HepG2 (cell line): Measurements from ENCODE around the gene SARS2. TPM values are rescaled to one million over a fixed set of nuclear protein-coding genes. Genes with fewer than 3 reads are reported as not detected.

ENCODE experiments used
- ELF3 ChIP-seq: IDR thresholded peaks from 2 replicates; pipeline ENCODE4 v1.6.1; 2016; ENCODE audit warnings: missing genetic modification reagents, missing compliant biosample characterization
- KLF6 ChIP-seq: IDR thresholded peaks from 2 replicates; pipeline ENCODE4 v1.8.0; 2016; ENCODE audit warnings: missing biosample characterization, missing genetic modification reagents
- MED1 ChIP-seq: sonication (generic); formaldehyde crosslinking; IDR thresholded peaks from 2 replicates; pipeline ENCODE4 v1.4.0; 2020; ENCODE audit warnings: missing genetic modification reagents
- PLRG1 ChIP-seq: fragments of 450-650 bp; conservative IDR thresholded peaks from 2 replicates; pipeline ENCODE4 v1.6.1; 2016
- POLR2AphosphoS5 ChIP-seq: IDR thresholded peaks from 2 replicates; pipeline ENCODE4 v1.6.1; 2012; ENCODE audit warnings: low read depth, low read length
- SUZ12 ChIP-seq: fragments of 150-350 bp; IDR thresholded peaks from 2 replicates; pipeline ENCODE4 v1.6.1; 2014; ENCODE audit warnings: low read depth, low read length
- ZNF121 ChIP-seq: sonication (generic); formaldehyde crosslinking; IDR thresholded peaks from 2 replicates; pipeline ENCODE4 v1.5.0; 2020; ENCODE audit warnings: mild to moderate bottlenecking, missing genetic modification reagents
- ZNF543 ChIP-seq: sonication (generic); formaldehyde crosslinking; IDR thresholded peaks from 2 replicates; pipeline ENCODE4 v1.4.0; 2020; ENCODE audit warnings: mild to moderate bottlenecking, missing genetic modification reagents
- ZNF615 ChIP-seq: sonication (generic); formaldehyde crosslinking; IDR thresholded peaks from 2 replicates; pipeline ENCODE4 v1.5.0; 2020; ENCODE audit warnings: mild to moderate bottlenecking, missing genetic modification reagents, borderline replicate concordance
- ZNF672 ChIP-seq: sonication (generic); formaldehyde crosslinking; IDR thresholded peaks from 2 replicates; pipeline ENCODE4 v1.8.1; 2022; ENCODE audit warnings: missing genetic modification reagents
- polyA plus RNA-seq, 8 experiments: library from polyadenylated mRNA; depleted of rRNA in 3 of 8; stranded (reverse) in 7 of 8; unstranded in 1 of 8; fragments of >200 nt; fragmentation: Illumina TruSeq in 4 of 8; extraction: Trizol in 4 of 8; gene quantifications; 2 replicates each; pipeline versions ENCODE4 v1.2.1 to v1.2.3, GENCODE V29; 2011 to 2016; ENCODE audit warnings: low read depth in 4 of 8, missing spikeins in 1 of 8, mixed read lengths in 1 of 8; ENCODE audit not compliant: insufficient read depth in 1 of 8
- total RNA-seq, 5 experiments: library from RNA; depleted of rRNA; stranded (reverse); fragments of >200 nt; fragmentation: Illumina TruSeq; extraction: Trizol; gene quantifications; 2 replicates each; pipeline ENCODE4 v1.2.3, GENCODE V29; 2016; ENCODE audit warnings: low read depth in 1 of 5
- TF ChIP-seq, protein P1 (sequence below): IDR thresholded peaks from 2 replicates; pipeline ENCODE4 v1.6.1; 2016; ENCODE audit warnings: missing compliant biosample characterization, missing genetic modification reagents, borderline replicate concordance
- TF ChIP-seq, protein P2 (sequence below), 2 experiments: sonication (generic) in 1 of 2; formaldehyde crosslinking in 1 of 2; IDR thresholded peaks; 2 replicates each; pipeline versions ENCODE4 v1.4.0 to v1.6.1; 2018 to 2020; ENCODE audit warnings: missing genetic modification reagents in 2 of 2, borderline replicate concordance in 1 of 2, low read depth in 1 of 2, mild to moderate bottlenecking in 1 of 2, missing biosample characterization in 1 of 2

The SARS2 gene
- total and polyA plus RNA-seq, 2 of the 13 experiments (the other 11 are each of a cell fraction or from before 2014, with no cell fraction given) = 40.0 to 48.6 TPM

DNA sequence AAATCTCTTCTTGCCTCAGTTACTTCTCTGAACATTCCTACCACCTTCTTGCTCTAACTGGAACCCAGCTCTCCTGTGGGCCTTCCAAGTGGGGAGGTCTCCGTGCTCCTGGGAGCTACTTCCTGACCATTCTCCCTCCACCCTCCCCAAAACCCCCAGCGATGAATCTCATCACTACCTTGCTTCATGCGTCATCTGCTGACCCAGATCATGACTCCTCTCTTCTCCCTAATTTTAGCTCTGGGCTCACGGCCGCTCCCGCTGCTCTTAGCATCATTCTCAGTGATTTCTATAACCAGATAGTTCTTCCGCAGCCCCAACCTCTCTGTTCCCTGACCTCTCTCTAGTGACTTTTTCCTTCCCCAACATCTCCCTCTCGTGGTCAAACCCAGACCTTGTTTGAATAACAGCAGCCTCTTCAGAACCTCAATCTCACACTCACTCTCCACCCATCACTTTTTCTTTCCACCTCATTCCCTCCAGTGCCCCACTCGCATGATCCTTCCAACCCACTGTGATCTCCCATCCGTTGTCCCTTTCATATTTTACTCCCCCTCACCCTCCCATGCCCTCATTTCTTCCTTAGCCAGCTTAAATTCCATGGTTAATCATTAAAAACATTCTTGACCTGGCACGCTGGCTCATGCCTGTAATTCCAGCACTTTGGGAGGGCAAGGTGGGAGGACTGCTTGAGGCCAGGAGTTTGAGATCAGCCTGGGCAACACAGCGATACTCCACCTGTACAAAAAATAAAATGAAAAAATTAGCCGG lies 22.0 kb upstream of the SARS2 start (continued):
- TF ChIP-seq, protein P1, sequence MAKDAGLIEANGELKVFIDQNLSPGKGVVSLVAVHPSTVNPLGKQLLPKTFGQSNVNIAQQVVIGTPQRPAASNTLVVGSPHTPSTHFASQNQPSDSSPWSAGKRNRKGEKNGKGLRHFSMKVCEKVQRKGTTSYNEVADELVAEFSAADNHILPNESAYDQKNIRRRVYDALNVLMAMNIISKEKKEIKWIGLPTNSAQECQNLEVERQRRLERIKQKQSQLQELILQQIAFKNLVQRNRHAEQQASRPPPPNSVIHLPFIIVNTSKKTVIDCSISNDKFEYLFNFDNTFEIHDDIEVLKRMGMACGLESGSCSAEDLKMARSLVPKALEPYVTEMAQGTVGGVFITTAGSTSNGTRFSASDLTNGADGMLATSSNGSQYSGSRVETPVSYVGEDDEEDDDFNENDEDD (CRISPR knock-in tag) = no peak; the same call in 1 of the 2 replicates
- TF ChIP-seq SUZ12 (no peak), ZNF672 (CRISPR knock-in tag) (no peak), ZNF121 (CRISPR knock-in tag) (peak; percentile 83), POLR2AphosphoS5 (peak; percentile 33; the same call in 1 of the 2 replicates), MED1 (no peak), ZNF615 (CRISPR knock-in tag) (no peak), PLRG1 (no peak), ELF3 (CRISPR knock-in tag) (0 out of 2 replicates have a peak, but pooled peaks have one; percentile 9), KLF6 (0 out of 2 replicates have a peak, but pooled peaks have one; percentile 20), ZNF543 (peak; percentile 44; the same call in 1 of the 2 replicates)
- TF ChIP-seq, protein P2, sequence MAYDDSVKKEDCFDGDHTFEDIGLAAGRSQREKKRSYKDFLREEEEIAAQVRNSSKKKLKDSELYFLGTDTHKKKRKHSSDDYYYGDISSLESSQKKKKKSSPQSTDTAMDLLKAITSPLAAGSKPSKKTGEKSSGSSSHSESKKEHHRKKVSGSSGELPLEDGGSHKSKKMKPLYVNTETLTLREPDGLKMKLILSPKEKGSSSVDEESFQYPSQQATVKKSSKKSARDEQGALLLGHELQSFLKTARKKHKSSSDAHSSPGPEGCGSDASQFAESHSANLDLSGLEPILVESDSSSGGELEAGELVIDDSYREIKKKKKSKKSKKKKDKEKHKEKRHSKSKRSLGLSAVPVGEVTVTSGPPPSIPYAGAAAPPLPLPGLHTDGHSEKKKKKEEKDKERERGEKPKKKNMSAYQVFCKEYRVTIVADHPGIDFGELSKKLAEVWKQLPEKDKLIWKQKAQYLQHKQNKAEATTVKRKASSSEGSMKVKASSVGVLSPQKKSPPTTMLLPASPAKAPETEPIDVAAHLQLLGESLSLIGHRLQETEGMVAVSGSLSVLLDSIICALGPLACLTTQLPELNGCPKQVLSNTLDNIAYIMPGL (CRISPR knock-in tag; IDR thresholded peaks at IDR 0.05; ENCODE audit: borderline replicate concordance in 1 of 2, low read depth in 1 of 2) = 0 out of 4 replicates have a peak, but pooled peaks of 1 of the 2 experiments have one; percentile 36
- TF ChIP-seq, all 625 proteins: peak for 38
